Liver (tissue), 4 donors: Measurements from ENCODE around the gene SLC35F2. TPM values are rescaled to one million over a fixed set of nuclear protein-coding genes. Genes with fewer than 3 reads are reported as not detected.

Experiments used
- polyA plus RNA-seq, 2 donors: library from polyadenylated mRNA; stranded (reverse) in 1 of 2; unstranded in 1 of 2; fragments of 200-250 nt in 1 of 2; fragments of >200 nt in 1 of 2; fragmentation: Nextera tagmentation in 1 of 2; extraction: Ambion mirVana in 1 of 2; gene quantifications; one replicate each; pipeline versions ENCODE4 v1.2.1 to v1.2.3, GENCODE V29; 2013 to 2015
- total RNA-seq, 2 donors: library from RNA; depleted of rRNA; stranded (reverse); fragments of >200 nt; gene quantifications; one replicate each; pipeline ENCODE4 v1.2.3, GENCODE V29; 2014
- donor health status: healthy.
- donor health status: healthy.
- donor health status: healthy.

SLC35F2 gene
- total and polyA plus RNA-seq, 4 donors = 0.14 to 1.4 (median 0.56) TPM

Other genes starting within 250 kb of the SLC35F2 start
- not detected for gene SLN, start 146.7 kb downstream of the SLC35F2 start, total RNA-seq
- not detected for gene SLN, start 146.7 kb downstream of the SLC35F2 start, polyA plus RNA-seq
- 1 to 10 TPM; 1.7 to 3.5 TPM for gene RAB39A, start 69.7 kb upstream of the SLC35F2 start, total RNA-seq
- under 1 TPM; 0.14 to 0.17 TPM for gene RAB39A, start 69.7 kb upstream of the SLC35F2 start, polyA plus RNA-seq
- 10 to 100 TPM; 14.5 to 21.1 TPM for gene CUL5, start 150.1 kb upstream of the SLC35F2 start, total RNA-seq
- gene CUL5, start 150.1 kb upstream of the SLC35F2 start, polyA plus RNA-seq = 10 to 100 TPM in 1 of 2 donors, 1 to 10 TPM in 1; 5.6 to 11.4 TPM